Retina (tissue), 1 donor: ENCODE data around the gene PRICKLE3.
A peak's percentile ranks its signal among the peaks of the same experiment; 100 is the strongest.
"Not testable (repeated sequence)": the region's sequence is repeated elsewhere in the genome, so short reads cannot be mapped to it uniquely, and the experiment has no call there.

Experiments used
- DNase-seq: peaks from one replicate; pipeline ENCODE4 v3.0.0-alpha.2; 2016

The PRICKLE3 gene

GRCh38 chrX:49179358-49179757, 6.8 kb downstream of the PRICKLE3 start:
- DNase-seq, result no peak

GRCh38 chrX:49178537-49178936, 7.6 kb downstream of the PRICKLE3 start:
- DNase-seq, result no peak

- no peak for DNase-seq
Measured at GRCh38 chrX:49177873-49178480, 8.2 kb downstream of the PRICKLE3 start.

GRCh38 chrX:49177338-49177833, 8.8 kb downstream of the PRICKLE3 start:
- DNase-seq, result no peak

- DNase-seq, result no peak
Measured at GRCh38 chrX:49176421-49177326, 9.5 kb downstream of the PRICKLE3 start.

- no peak for DNase-seq
Measured at GRCh38 chrX:49175435-49176274, 10.5 kb downstream of the PRICKLE3 start.

- no peak for DNase-seq
Measured at GRCh38 chrX:49174723-49175122, 11.4 kb downstream of the PRICKLE3 start.

GRCh38 chrX:49173544-49173943, 12.6 kb downstream of the PRICKLE3 start:
- DNase-seq, result not testable (repeated sequence)

GRCh38 chrX:49172280-49172780, 13.8 kb downstream of the PRICKLE3 start:
- no peak for DNase-seq

- peak; percentile 48 for DNase-seq
Measured at GRCh38 chrX:49171752-49172279, 14.4 kb downstream of the PRICKLE3 start, which contains the start of gene PLP2. Gene PLP2 (plus strand): TSS chrX:49171898. CDS start chrX:49172001, 103 bp downstream.

- no peak for DNase-seq
Measured at GRCh38 chrX:49167740-49168108, 18.4 kb downstream of the PRICKLE3 start.

GRCh38 chrX:49166914-49167739, 19.0 kb downstream of the PRICKLE3 start:
- peak; percentile 67 for DNase-seq

- DNase-seq, result peak; percentile 85
Measured at GRCh38 chrX:49165901-49166881, 20.0 kb downstream of the PRICKLE3 start.

- no peak for DNase-seq
Measured at GRCh38 chrX:49164589-49165360, 21.4 kb downstream of the PRICKLE3 start.

GRCh38 chrX:49163555-49164419, 22.4 kb downstream of the PRICKLE3 start:
- DNase-seq, result peak; percentile 89

- no peak for DNase-seq
Measured at GRCh38 chrX:49162620-49163019, 23.6 kb downstream of the PRICKLE3 start, which contains the start of gene MAGIX. Gene MAGIX (plus strand): TSS chrX:49162758. CDS start chrX:49162890, 132 bp downstream.

- no peak for DNase-seq
Measured at GRCh38 chrX:49161632-49162031, 24.5 kb downstream of the PRICKLE3 start.

- no peak for DNase-seq
Measured at GRCh38 chrX:49160908-49161307, 25.3 kb downstream of the PRICKLE3 start.
